H1 (cell line): Measurements from ENCODE around the gene ANXA1. TPM values are rescaled to one million over a fixed set of nuclear protein-coding genes. Genes with fewer than 3 reads are reported as not detected.

ENCODE experiments used
- CTCF ChIA-PET: fragments of 300-600 bp; sonication (Branson Sonifier 250); formaldehyde crosslinking; loops from one replicate; lab custom pipeline; 2021; ENCODE audit not compliant: partially characterized antibody; lab: Charles Lee
- POLR2A ChIA-PET: fragments of 300-600 bp; sonication (Branson Sonifier 250); formaldehyde crosslinking; loops from one replicate; lab custom pipeline; 2021; ENCODE audit warnings: inconsistent platforms; ENCODE audit not compliant: partially characterized antibody; lab: Charles Lee
- DNase-seq, 2 experiments: peaks; one replicate each; pipeline versions ENCODE4 v3.0.0 to v3.0.0-alpha.2; 2010 to 2022; ENCODE audit warnings: low spot score in 2 of 2, low read depth in 1 of 2, mixed read lengths in 1 of 2
- FAIRE-seq: peaks from 2 replicates; lab custom pipeline; 2011; peaks lifted over from hg19 to GRCh38; lab: Jason Lieb, UNC
- H2AFZ ChIP-seq: 2 replicates; pipeline ENCODE4 v1.8.1; 2012; ENCODE audit warnings: low read length, inconsistent platforms
- H2AK5ac ChIP-seq: 2 replicates; pipeline ENCODE4 v1.6.1; 2013; ENCODE audit warnings: low read depth, low read length
- H2BK120ac ChIP-seq: replicated peaks from 2 replicates; pipeline ENCODE3; 2013; ENCODE audit warnings: low read depth, low read length, inconsistent platforms
- H2BK12ac ChIP-seq: 2 replicates; pipeline ENCODE4 v1.6.1; 2013; ENCODE audit warnings: low read depth, low read length
- H2BK15ac ChIP-seq: 2 replicates; pipeline ENCODE4 v1.6.1; 2013; ENCODE audit warnings: low read length
- H2BK20ac ChIP-seq: 2 replicates; pipeline ENCODE4 v1.6.1; 2013; ENCODE audit warnings: low read length
- H2BK5ac ChIP-seq: 2 replicates; pipeline ENCODE4 v1.6.1; 2013; ENCODE audit warnings: low read depth, low read length
- H3K14ac ChIP-seq: 2 replicates; pipeline ENCODE4 v1.6.1; 2013; ENCODE audit warnings: inconsistent platforms; ENCODE audit not compliant: insufficient read length
- H3K18ac ChIP-seq: 2 replicates; pipeline ENCODE4 v1.6.1; 2013; ENCODE audit warnings: low read length; ENCODE audit errors: extremely low read depth
- H3K23ac ChIP-seq: 2 replicates; pipeline ENCODE4 v1.6.1; 2013; ENCODE audit warnings: inconsistent platforms; ENCODE audit not compliant: insufficient read length
- H3K23me2 ChIP-seq: 2 replicates; pipeline ENCODE4 v1.6.1; 2013; ENCODE audit warnings: low read depth, low read length
- H3K27ac ChIP-seq: 2 replicates; pipeline ENCODE4 v1.6.1; 2011; ENCODE audit warnings: low read depth, low read length, inconsistent platforms
- H3K27me3 ChIP-seq, 4 experiments: replicated peaks in 1 of 4; 1 replicate in 1 of 4; 2 replicates in 3 of 4; pipeline versions ENCODE4 v1.6.1 to v1.8.1; 2011 to 2013; ENCODE audit warnings: low read length in 3 of 4, mild to moderate bottlenecking in 3 of 4, inconsistent platforms in 2 of 4, mixed read lengths in 2 of 4, moderate library complexity in 1 of 4; ENCODE audit not compliant: control insufficient read depth in 3 of 4, insufficient read depth in 3 of 4; ENCODE audit errors: extremely low read depth in 1 of 4
- H3K36me3 ChIP-seq, 4 experiments: 2 replicates each; pipeline versions ENCODE4 v1.6.1 to v1.8.1; 2011 to 2013; ENCODE audit warnings: mild to moderate bottlenecking in 4 of 4, low read length in 3 of 4, moderate library complexity in 2 of 4, control low read depth in 1 of 4, inconsistent platforms in 1 of 4; ENCODE audit not compliant: insufficient read depth in 4 of 4, control insufficient read depth in 2 of 4
- H3K4ac ChIP-seq: replicated peaks from 2 replicates; pipeline ENCODE3; 2013; ENCODE audit warnings: low read length, low read depth, mixed read lengths, inconsistent platforms; ENCODE audit not compliant: insufficient read length
- H3K4me1 ChIP-seq, 4 experiments: replicated peaks in 1 of 4; 1 replicate in 1 of 4; 2 replicates in 3 of 4; pipeline versions ENCODE4 v1.6.1 to v1.8.1; 2011 to 2013; ENCODE audit warnings: low read length in 3 of 4, inconsistent platforms in 2 of 4, mixed read lengths in 1 of 4; ENCODE audit not compliant: insufficient read depth in 4 of 4, control insufficient read depth in 3 of 4
- H3K4me2 ChIP-seq, 2 experiments: 2 replicates each; pipeline versions ENCODE4 v1.6.1 to v1.8.1; 2011 to 2013; ENCODE audit warnings: low read depth in 2 of 2, low read length in 2 of 2, control low read depth in 1 of 2, inconsistent platforms in 1 of 2, mild to moderate bottlenecking in 1 of 2; ENCODE audit not compliant: insufficient read depth in 1 of 2
- H3K4me3 ChIP-seq, 4 experiments: fragments of 200-600, 300-600 bp in 1 of 4; sonication (generic), shearing (Covaris generic), sonication (Bioruptor Twin) in 1 of 4; 2 replicates each; pipeline versions ENCODE4 v1.5.1 to v1.8.1; 2011 to 2016; ENCODE audit warnings: low read length in 4 of 4, low read depth in 3 of 4, control low read depth in 2 of 4, inconsistent platforms in 2 of 4, mild to moderate bottlenecking in 2 of 4, mixed read lengths in 1 of 4, moderate library complexity in 1 of 4; ENCODE audit not compliant: insufficient read depth in 2 of 4; ENCODE audit errors: extremely low read depth in 1 of 4
- H3K56ac ChIP-seq: replicated peaks from 2 replicates; pipeline ENCODE3; 2013; ENCODE audit warnings: low read depth, mild to moderate bottlenecking, mixed read lengths, low read length, inconsistent platforms; ENCODE audit not compliant: insufficient read length
- H3K79me1 ChIP-seq: 2 replicates; pipeline ENCODE4 v1.6.1; 2013; ENCODE audit warnings: low read depth, low read length, control low read depth
- H3K79me2 ChIP-seq, 2 experiments: 2 replicates each; pipeline versions ENCODE4 v1.6.1 to v1.8.1; 2012 to 2013; ENCODE audit warnings: low read length in 2 of 2, mild to moderate bottlenecking in 2 of 2, inconsistent platforms in 1 of 2; ENCODE audit not compliant: insufficient read depth in 2 of 2, control insufficient read depth in 1 of 2
- H3K9ac ChIP-seq, 4 experiments: replicated peaks in 1 of 4; 1 replicate in 1 of 4; 2 replicates in 3 of 4; pipeline versions ENCODE4 v1.6.1 to v1.8.1; 2011 to 2013; ENCODE audit warnings: low read depth in 3 of 4, low read length in 3 of 4, control low read depth in 2 of 4, mild to moderate bottlenecking in 2 of 4, moderate library complexity in 2 of 4, inconsistent platforms in 1 of 4; ENCODE audit errors: extremely low read depth in 1 of 4
- H3K9me3 ChIP-seq, 2 experiments: 2 replicates each; pipeline versions ENCODE4 v1.6.1 to v1.8.1; 2012 to 2013; ENCODE audit warnings: mild to moderate bottlenecking in 2 of 2, moderate library complexity in 2 of 2, control low read depth in 1 of 2, inconsistent platforms in 1 of 2, low read depth in 1 of 2, low read length in 1 of 2, mixed read lengths in 1 of 2; ENCODE audit not compliant: insufficient read depth in 2 of 2
- H4K20me1 ChIP-seq, 2 experiments: replicated peaks in 1 of 2; 2 replicates each; pipeline versions ENCODE3 to v1.8.1; 2011 to 2013; ENCODE audit warnings: inconsistent platforms in 2 of 2, low read length in 2 of 2, mild to moderate bottlenecking in 1 of 2; ENCODE audit not compliant: insufficient read depth in 2 of 2, control insufficient read depth in 1 of 2
- H4K5ac ChIP-seq: 2 replicates; pipeline ENCODE4 v1.6.1; 2013; ENCODE audit warnings: low read length, low read depth, mixed read lengths, inconsistent platforms; ENCODE audit not compliant: insufficient read length
- H4K8ac ChIP-seq: 2 replicates; pipeline ENCODE4 v1.8.0; 2013; ENCODE audit warnings: mild to moderate bottlenecking, moderate library complexity, low read length, inconsistent platforms; ENCODE audit not compliant: insufficient read depth; ENCODE audit errors: extremely low read depth
- H4K91ac ChIP-seq: replicated peaks from 2 replicates; pipeline ENCODE3; 2013; ENCODE audit warnings: low read length, mixed read lengths, inconsistent platforms; ENCODE audit not compliant: insufficient read length
- CBX5 ChIP-seq: fragments of 300-800, 300-1000 bp; sonication (generic); IDR thresholded peaks from 2 replicates; pipeline ENCODE4 v1.7.1; 2016; ENCODE audit warnings: antibody characterized with exemption, low read length, low read depth
- GTF2F1 ChIP-seq: IDR thresholded peaks from 2 replicates; pipeline ENCODE4 v1.6.1; 2012; ENCODE audit warnings: low read depth, low read length, improper control_type of control experiment, borderline replicate concordance
- JUND ChIP-seq: IDR thresholded peaks from 2 replicates; pipeline ENCODE4 v1.6.1; 2011; ENCODE audit warnings: mild to moderate bottlenecking, improper control_type of control experiment, low read length
- polyA plus RNA-seq, 7 experiments: library from polyadenylated mRNA; depleted of rRNA in 3 of 7; stranded (reverse) in 5 of 7; unstranded in 2 of 7; fragments of >200 nt in 5 of 7; fragments of 200-250 nt in 2 of 7; gene quantifications; 1 replicate in 5 of 7; 2 replicates in 1 of 7; 4 replicates in 1 of 7; pipeline versions ENCODE4 v1.2.1 to v1.2.3, GENCODE V29; 2011 to 2013; ENCODE audit warnings: missing spikeins in 2 of 7, mixed read lengths in 2 of 7
- total RNA-seq: library from RNA; stranded (reverse); fragmentation: NEBNext Ultra II Directional; extraction: Animal tissue kit (Norgen Biotek cat#: 25700); gene quantifications from 2 replicates; pipeline ENCODE4 v1.2.1, GENCODE V29; 2021

Gene ANXA1
- total and polyA plus RNA-seq, 2 of the 8 experiments (the other 6 are each of a cell fraction or from before 2014, with no cell fraction given), result 0.71 to 5.7 TPM

DNA sequence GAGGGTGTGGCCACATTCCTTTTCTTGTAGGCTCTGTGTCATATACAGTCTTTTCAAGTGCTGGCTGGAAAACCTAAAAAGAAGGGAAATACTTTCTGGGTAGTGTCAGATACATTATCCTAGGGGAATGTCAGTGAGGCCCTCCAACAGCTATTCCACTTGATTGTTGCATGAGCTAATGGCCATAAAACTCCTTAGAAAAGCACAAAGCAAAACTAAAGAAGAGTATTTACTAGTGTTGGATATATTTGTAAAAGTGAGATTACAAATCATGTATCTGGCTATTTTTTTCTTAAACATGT is 829 bp downstream of the ANXA1 start:
- Histone ChIP-seq H3K9me3 (no peaks in the 10 kb centered on the region), H3K23ac (no peak overlapping the region), H2BK12ac (no peak overlapping the region), H3K79me2 (no peaks in the 10 kb centered on the region), H3K4me1 (peaks cover 0 to 7% (median 5%) of the 10 kb centered on the region in 4 experiments; a peak in 2 of 7 replicates), H3K27ac (no peak overlapping the region), H4K5ac (no peak overlapping the region), H4K8ac (no peak overlapping the region), H2BK20ac (no peak overlapping the region), H2BK5ac (no peak overlapping the region), H3K36me3 (no peaks in the 10 kb centered on the region), H3K56ac (no peak overlapping the region), H2BK120ac (no peak overlapping the region), H2BK15ac (no peak overlapping the region), H3K14ac (no peak overlapping the region), H3K79me1 (no peaks in the 10 kb centered on the region), H4K20me1 (no peaks in the 10 kb centered on the region), H3K4ac (no peak overlapping the region), H3K18ac (no peak overlapping the region), H3K4me2 (0 out of 4 replicates have a peak overlapping the region, but pooled peaks of 1 of the 2 experiments have one; percentile 12), H2AK5ac (no peak overlapping the region), H4K91ac (no peak overlapping the region), H3K27me3 (no peaks in the 10 kb centered on the region), H2AFZ (no peak overlapping the region), H3K9ac (no peak overlapping the region), H3K4me3 (no peak overlapping the region), H3K23me2 (no peaks in the 10 kb centered on the region)
- ChIA-PET CTCF (interaction anchor here (1.5 kb wide), 1 partner anchor 45 kb away, joined by 7 read pairs; no protein-coding TSS in a partner anchor), POLR2A (interaction anchor here (1.5 kb wide), 1 partner anchor 9 kb away, joined by 3 read pairs; no protein-coding TSS in a partner anchor)
- DNase-seq (no peak), FAIRE-seq (no peak)
- TF ChIP-seq JUND, result no peak
- no peak for TF ChIP-seq GTF2F1
- no peak for TF ChIP-seq CBX5
